Osteoblast (primary cell): ENCODE measurements around the gene B4GALT5. TPM values are rescaled to one million over a fixed set of nuclear protein-coding genes. Genes with fewer than 3 reads are reported as not detected.

Experiments used
- DNase-seq: peaks from one replicate; pipeline ENCODE4 v3.0.0; 2011; ENCODE audit warnings: low spot score, mixed read lengths; ENCODE audit not compliant: insufficient read length; ENCODE audit errors: missing footprints
- H2AFZ ChIP-seq: 2 replicates; pipeline ENCODE4 v1.6.0; 2011; ENCODE audit warnings: mild to moderate bottlenecking, low read length
- H3K27ac ChIP-seq: 2 replicates; pipeline ENCODE4 v1.5.1; 2011; ENCODE audit warnings: mild to moderate bottlenecking, low read depth, low read length, moderate library complexity
- H3K27me3 ChIP-seq: 2 replicates; pipeline ENCODE4 v1.6.0; 2012; ENCODE audit warnings: mild to moderate bottlenecking, control low read depth, inconsistent platforms, low read length, moderate library complexity; ENCODE audit not compliant: insufficient read depth
- H3K36me3 ChIP-seq: 2 replicates; pipeline ENCODE4 v1.5.1; 2011; ENCODE audit warnings: mild to moderate bottlenecking, low read length, control low read depth, moderate library complexity; ENCODE audit not compliant: insufficient read depth
- H3K4me1 ChIP-seq: 2 replicates; pipeline ENCODE4 v1.5.1; 2011; ENCODE audit warnings: mild to moderate bottlenecking, low read length, control low read depth, moderate library complexity; ENCODE audit not compliant: insufficient read depth
- H3K4me2 ChIP-seq: 2 replicates; pipeline ENCODE4 v1.6.0; 2011; ENCODE audit warnings: mild to moderate bottlenecking, low read length; ENCODE audit not compliant: insufficient read depth
- H3K4me3 ChIP-seq: fragments of 200-600 bp; sonication (generic); 3 replicates; pipeline ENCODE4 v1.5.1; 2012; ENCODE audit warnings: mild to moderate bottlenecking, low read length, inconsistent platforms; ENCODE audit not compliant: insufficient read depth
- H3K79me2 ChIP-seq: 2 replicates; pipeline ENCODE4 v1.6.0; 2012; ENCODE audit warnings: mild to moderate bottlenecking, low read length, control low read depth, inconsistent platforms; ENCODE audit not compliant: insufficient read depth
- H3K9me3 ChIP-seq: 2 replicates; pipeline ENCODE4 v1.5.1; 2011; ENCODE audit warnings: low read depth, low read length, control low read depth
- H4K20me1 ChIP-seq: 2 replicates; pipeline ENCODE4 v1.6.0; 2012; ENCODE audit warnings: mild to moderate bottlenecking, low read length, control low read depth; ENCODE audit not compliant: insufficient read depth
- CTCF ChIP-seq: IDR thresholded peaks from 2 replicates; pipeline ENCODE4 v1.5.1; 2011; ENCODE audit warnings: mild to moderate bottlenecking, low read depth, low read length, moderate library complexity; ENCODE audit errors: extremely low read depth
- total RNA-seq: library from RNA; depleted of rRNA; stranded (reverse); fragments of >200 nt; gene quantifications from 2 replicates; pipeline ENCODE4 v1.2.3, GENCODE V29; 2012

B4GALT5 gene
- total RNA-seq, 1 donor = 35.8 TPM

- Histone ChIP-seq H3K27me3 (no peaks in the 10 kb centered on the region), H3K79me2 (no peaks in the 10 kb centered on the region), H4K20me1 (no peaks in the 10 kb centered on the region), H3K4me3 (no peak overlapping the region), H2AFZ (no peak overlapping the region), H3K36me3 (no peaks in the 10 kb centered on the region), H3K4me1 (peaks cover 26% of the 10 kb centered on the region), H3K27ac (no peak overlapping the region), H3K4me2 (no peak overlapping the region), H3K9me3 (no peaks in the 10 kb centered on the region)
- no peak for DNase-seq
- TF ChIP-seq CTCF = no peak
These were observed 117.7 kb downstream of the B4GALT5 start for GRCh38 chr20:49595811-49596561.

- Histone ChIP-seq H3K79me2 (no peaks in the 10 kb centered on the region), H3K36me3 (no peaks in the 10 kb centered on the region), H3K4me3 (no peak overlapping the region), H2AFZ (no peak overlapping the region), H3K27me3 (no peaks in the 10 kb centered on the region), H3K27ac (no peak overlapping the region), H3K9me3 (no peaks in the 10 kb centered on the region), H4K20me1 (no peaks in the 10 kb centered on the region), H3K4me1 (peaks cover 26% of the 10 kb centered on the region), H3K4me2 (no peak overlapping the region)
- DNase-seq = no peak
- TF ChIP-seq CTCF = no peak
These were observed 118.3 kb downstream of the B4GALT5 start for GRCh38 chr20:49595346-49595745.

GRCh38 chr20:49594931-49595315 lies 118.8 kb downstream of the B4GALT5 start:
- H3K4me3 ChIP-seq = no peak overlapping the region
- H3K27me3 ChIP-seq = no peaks in the 10 kb centered on the region
- H4K20me1 ChIP-seq = no peaks in the 10 kb centered on the region
- DNase-seq = no peak
- H3K4me2 ChIP-seq = no peak overlapping the region
- no peaks in the 10 kb centered on the region for H3K9me3 ChIP-seq
- no peak overlapping the region for H2AFZ ChIP-seq
- H3K79me2 ChIP-seq = no peaks in the 10 kb centered on the region
- TF ChIP-seq CTCF = no peak
- H3K4me1 ChIP-seq = peaks cover 26% of the 10 kb centered on the region
- no peaks in the 10 kb centered on the region for H3K36me3 ChIP-seq
- peak overlapping the region; percentile 35 for H3K27ac ChIP-seq

- no peaks in the 10 kb centered on the region for H3K36me3 ChIP-seq
- DNase-seq = peak; percentile 94
- H3K4me2 ChIP-seq = no peak overlapping the region
- peak overlapping the region; percentile 65 for H3K27ac ChIP-seq
- no peak for TF ChIP-seq CTCF
- H3K4me3 ChIP-seq = no peak overlapping the region
- H4K20me1 ChIP-seq = no peaks in the 10 kb centered on the region
- H3K27me3 ChIP-seq = no peaks in the 10 kb centered on the region
- H3K9me3 ChIP-seq = no peaks in the 10 kb centered on the region
- H3K4me1 ChIP-seq = peaks cover 26% of the 10 kb centered on the region
- no peak overlapping the region for H2AFZ ChIP-seq
- no peaks in the 10 kb centered on the region for H3K79me2 ChIP-seq
These were observed 119.3 kb downstream of the B4GALT5 start for GRCh38 chr20:49594143-49594930.
